Myocyte (in vitro differentiated cells): ENCODE results near the gene NPSR1. TPM values are rescaled to one million over a fixed set of nuclear protein-coding genes. Genes with fewer than 3 reads are reported as not detected.
"Not testable (repeated sequence)": the region's sequence is repeated elsewhere in the genome, so short reads cannot be mapped to it uniquely, and the experiment has no call there.

Source experiments
- DNase-seq: peaks from one replicate; pipeline ENCODE4 v3.0.0-alpha.2; 2012; ENCODE audit warnings: low read depth
- polyA plus RNA-seq: library from polyadenylated mRNA; unstranded; fragments of >200 nt; gene quantifications from one replicate; pipeline ENCODE4 v1.2.1, GENCODE V29; 2012; ENCODE audit warnings: missing spikeins
- total RNA-seq: library from RNA; depleted of rRNA; stranded (reverse); fragments of >200 nt; gene quantifications from 2 replicates; pipeline ENCODE4 v1.2.3, GENCODE V29; 2014

The NPSR1 gene, protein sequence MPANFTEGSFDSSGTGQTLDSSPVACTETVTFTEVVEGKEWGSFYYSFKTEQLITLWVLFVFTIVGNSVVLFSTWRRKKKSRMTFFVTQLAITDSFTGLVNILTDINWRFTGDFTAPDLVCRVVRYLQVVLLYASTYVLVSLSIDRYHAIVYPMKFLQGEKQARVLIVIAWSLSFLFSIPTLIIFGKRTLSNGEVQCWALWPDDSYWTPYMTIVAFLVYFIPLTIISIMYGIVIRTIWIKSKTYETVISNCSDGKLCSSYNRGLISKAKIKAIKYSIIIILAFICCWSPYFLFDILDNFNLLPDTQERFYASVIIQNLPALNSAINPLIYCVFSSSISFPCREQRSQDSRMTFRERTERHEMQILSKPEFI
- not detected in 2 replicates for total RNA-seq
- not detected for polyA plus RNA-seq

DNA sequence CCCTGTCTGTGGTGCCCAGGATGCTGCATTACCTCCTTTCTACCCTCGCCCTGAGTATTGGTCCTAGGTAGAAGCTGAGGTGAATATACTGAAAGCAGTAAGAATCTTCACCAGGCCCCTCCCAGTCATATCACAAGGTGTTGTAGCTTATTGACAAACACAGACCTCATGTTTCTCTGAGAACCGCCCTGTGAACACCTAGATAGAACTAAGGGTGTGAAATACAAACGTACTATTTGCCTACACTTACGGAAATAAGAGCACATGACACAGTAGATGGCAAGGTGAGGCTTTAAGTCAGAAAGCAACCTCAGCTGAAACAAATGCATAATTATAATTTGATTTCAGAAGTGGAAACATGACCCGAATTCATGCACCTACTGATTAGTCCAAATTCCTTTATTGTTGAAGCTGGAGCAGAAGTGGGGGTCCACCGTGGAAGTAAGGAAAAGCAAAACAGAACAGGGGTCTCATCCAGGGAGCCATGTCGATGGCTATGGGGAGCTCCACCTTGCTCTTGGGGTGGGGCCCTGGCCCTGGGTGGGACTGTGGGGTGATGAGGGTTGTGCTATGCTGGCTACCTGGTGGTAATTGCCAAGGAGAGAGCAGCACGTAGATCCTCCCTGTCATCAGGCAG, at the start of gene NPSR1:
TSS of gene NPSR1 (plus strand) at position 587 of the 637 bp plus-strand sequence. CDS start 195 bp downstream, outside the sequence.
- DNase-seq, result no peak

DNA sequence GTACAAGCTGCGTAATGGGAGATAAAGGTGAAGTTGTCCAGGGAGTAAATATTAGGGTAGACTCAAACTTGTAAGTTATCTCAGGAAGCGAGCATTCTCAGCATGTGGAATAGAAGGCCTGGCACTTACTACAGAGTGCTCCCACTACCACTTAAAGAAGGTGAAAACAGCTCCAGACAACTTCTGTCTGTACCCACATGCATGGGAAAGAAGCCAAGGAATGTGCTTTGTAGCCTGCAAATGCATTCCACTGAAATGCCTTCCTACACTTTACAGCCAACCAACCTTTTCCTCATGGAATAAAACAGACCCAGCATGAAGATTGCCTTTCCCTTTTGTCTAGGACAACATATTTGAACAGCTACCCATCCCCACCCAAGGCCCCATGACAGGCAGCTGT, 45.4 kb upstream of the NPSR1 start:
- peak; percentile 33 for DNase-seq

DNA sequence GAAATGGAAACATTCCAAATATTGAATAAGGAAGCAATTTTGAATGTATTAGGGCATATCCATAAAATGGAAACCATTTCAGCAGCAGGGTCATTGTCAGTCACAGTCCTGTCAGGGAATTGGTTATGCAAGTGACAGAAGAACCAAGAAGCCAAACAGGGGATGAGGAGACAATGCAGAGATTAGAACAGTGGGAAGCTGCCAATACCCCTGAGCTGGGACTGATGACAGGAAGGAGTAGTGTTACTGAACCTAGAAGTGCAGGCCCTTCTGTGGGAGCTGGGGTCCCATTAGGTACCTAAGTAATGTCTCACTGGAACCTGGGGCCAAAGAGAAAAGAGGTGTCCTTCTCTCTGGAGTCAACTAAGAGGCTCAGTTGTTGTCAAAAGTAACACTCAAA, 37.6 kb upstream of the NPSR1 start:
- no peak for DNase-seq

DNA sequence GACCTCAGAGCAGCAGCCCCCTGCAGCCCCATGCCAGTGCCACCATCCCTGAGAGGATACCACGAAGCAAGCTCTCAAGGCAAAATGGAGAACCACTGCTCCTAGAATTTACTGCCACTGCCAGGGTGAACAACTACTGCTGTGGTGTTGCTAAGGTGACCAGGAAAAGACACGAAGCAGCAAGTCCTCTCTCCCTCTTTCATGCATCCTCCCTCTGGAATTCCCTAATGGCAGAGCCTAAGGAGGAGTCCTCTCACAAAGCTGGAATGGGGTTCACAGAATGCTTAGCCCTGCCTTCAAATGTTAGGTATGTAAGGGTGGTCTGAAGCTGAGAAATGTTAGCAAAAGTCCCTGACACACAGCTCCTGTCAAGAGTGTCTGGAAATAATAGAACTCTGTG, 35.8 kb upstream of the NPSR1 start:
- DNase-seq, result peak; percentile 7

DNA sequence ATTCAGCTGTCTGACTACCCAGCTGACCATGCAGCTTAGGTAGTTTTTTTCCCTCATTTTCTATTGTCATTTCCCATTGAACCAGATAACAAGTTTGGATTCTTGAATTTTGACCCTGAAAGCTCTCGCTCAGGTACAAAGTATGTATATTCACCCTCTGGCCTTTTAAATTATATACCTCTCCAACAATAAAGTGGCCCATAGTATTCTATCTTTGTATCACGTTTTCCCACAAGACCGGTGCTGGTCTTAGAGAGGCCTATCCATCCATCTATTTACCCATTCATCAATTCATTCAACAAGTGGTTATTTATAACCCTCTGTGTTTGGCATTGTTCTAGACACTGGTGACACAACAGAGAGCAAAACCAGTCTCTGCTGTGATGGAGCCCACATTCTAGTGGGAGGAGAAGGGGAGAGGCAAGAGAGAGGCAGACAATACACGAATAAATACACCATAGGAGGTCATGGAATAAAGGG, 35.2 kb upstream of the NPSR1 start:
- no peak for DNase-seq

DNA sequence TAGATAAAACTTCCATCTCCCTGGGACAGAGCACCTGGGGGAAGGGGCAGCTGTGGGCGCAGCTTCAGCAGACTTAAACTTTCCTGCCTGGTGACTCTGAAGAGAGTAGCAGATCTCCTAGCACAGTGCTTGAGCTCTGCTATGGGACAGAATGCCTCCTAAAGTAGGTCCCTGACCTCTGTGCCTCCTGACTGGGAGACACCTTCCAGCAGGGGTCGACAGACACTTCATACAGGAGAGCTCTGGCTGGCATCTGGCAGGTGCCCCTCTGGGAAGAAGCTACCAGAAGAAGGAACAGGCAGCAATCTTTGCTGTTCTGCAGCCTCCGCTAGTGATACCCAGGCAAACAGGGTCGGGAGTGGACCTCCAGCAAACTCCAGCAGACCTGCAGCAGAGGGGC, 29.4 kb upstream of the NPSR1 start:
- not testable (repeated sequence) for DNase-seq

DNA sequence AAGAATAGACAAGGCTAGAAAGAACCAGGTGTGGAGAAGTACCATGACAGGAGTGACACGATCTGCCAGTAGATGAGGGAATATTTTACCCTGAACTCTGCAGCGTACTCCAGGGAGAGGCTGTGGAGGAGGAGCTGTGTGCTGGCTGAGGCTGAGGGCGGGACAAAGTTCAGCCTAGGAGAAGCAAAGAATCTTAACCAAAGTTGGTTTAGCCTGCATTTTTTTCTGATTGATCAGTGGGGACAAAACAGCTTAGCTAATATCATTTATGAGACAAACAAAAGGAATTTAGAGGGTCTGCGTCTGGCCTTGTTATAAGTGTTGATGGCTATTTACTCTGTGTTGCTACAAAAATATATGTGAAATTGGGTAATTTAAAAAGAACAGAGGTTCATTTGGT, 5.2 kb upstream of the NPSR1 start:
- peak; percentile 5 for DNase-seq

DNA sequence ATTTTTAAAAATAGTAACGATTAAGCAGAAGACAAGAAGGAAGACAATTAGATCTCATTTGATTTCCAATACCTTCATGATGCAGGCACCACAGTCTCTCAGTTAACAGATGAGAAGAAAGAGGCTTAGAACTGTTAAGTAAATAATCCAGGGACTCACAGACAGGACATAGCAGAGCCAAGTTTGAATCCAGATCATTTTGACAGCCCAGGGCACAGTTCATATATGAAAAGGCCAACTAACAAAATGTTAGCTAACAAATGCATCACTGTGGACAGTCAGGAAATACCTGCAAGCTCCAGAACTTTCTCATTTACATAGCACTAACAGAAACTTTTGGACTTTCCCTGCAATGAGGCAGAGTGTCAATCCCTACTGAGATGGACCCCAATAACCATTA, 4.2 kb upstream of the NPSR1 start:
- no peak for DNase-seq

DNA sequence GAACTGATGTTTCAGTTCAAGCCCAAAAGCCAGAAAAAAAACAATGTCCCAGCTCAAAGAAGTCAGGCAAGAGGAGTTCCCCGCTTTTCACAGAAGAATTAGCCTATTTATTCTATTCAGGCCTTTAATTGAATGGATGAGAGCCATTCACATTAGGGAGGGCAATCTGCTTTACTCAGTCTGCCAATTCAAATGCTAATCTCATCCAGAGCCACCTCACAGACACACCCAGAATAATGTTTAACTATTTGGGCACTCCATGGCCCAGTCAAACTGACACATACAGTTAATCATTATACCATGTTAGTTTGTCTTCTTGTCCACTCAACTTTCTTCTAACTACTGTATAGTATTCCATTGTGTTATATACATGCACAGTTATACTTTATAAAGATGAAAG, 2.6 kb upstream of the NPSR1 start:
- no peak for DNase-seq

DNA sequence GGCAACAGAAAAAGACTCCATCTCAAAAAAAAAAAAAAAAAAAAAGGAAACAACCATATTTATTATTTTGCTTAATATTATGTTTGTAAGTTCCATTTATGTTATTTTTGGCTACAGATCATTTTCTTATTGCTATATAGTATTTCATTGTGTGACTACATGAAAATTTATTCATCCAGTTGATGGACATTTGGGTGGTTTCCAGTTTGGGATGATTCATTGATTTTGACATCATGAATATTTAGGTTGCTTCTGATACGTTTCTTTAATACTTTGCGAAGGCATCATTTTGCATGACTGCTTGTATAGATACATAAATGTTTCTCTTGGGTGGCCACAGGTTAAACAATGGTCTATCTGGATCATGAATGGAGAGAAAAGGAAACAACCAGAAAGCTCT, 2.0 kb upstream of the NPSR1 start:
- DNase-seq, result no peak

DNA sequence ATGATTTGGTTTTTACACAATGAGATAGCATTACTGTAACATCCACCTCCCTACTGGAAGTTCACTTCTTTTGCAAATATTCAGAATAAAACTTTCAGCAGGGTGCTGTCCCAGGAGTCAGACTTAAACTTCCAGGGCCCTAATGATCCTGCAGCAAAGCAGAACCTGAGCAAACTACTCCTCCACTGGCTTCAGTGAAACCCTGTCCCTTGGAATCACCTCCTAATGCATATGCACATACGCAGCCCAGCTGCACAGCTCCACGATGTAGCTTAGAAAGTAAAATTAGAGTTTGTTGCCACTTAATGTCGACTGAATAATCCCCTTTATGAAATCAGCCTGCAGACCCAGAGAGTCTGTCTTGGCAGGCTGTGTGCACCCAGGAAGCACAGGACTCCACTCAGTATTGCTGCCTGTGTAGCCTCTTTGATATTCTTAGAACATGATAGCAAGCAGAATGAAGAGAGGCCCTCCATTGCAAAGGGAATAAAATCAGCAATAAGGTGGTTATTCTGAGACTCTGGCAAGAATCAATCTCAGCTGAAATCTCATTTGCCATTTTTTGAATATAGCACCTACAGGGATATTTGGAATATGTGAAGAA, 1.6 kb downstream of the NPSR1 start:
- DNase-seq, result no peak

DNA sequence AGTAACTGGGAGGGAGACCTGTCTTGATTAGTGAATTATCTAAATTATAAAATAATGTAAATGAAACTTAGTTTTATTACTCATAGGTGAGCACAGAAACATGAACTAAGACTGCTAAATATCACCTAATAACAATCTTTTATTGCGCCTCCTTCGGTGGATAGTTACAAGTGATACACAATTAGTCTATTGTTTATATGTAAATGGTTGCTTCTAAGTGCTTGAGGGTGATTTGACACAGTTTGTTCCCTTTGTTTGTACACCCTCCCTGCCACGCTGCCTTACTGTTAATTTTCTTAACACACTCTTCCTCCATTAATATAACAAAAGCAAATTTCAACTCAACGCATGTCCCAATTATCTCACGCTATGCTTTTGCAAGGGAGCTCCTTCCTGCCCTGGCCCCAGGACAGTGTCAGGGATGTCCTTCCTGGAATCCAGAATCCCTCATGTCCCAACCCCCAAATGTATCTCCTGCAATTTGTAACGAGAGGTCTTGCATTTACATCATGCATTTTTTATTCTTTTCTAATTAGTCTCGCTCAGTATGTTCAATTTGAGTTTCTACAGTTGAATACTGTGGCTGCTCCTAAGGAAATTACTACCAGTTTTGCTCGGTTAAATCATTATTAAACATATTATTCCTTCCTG, 4.2 kb downstream of the NPSR1 start:
- no peak for DNase-seq

DNA sequence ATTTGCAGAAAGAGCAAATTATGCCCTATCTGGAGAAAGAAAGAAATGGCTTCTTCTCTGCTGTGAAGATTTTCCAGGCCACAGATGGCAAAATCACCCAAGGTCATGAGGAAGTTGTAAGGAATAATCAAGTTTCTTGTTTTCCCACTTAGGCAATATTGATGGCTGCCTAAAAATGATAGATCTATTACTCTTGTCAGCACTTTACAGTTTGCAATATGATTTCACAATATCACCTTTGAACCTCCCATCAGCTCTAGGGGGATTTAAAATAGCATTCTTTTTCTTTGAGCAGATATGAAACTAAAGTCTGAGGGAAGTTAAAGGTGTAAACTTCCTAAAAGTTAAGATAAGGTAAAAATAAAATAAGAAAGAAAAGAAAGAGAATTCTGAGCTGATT, 6.7 kb downstream of the NPSR1 start:
- no peak for DNase-seq

DNA sequence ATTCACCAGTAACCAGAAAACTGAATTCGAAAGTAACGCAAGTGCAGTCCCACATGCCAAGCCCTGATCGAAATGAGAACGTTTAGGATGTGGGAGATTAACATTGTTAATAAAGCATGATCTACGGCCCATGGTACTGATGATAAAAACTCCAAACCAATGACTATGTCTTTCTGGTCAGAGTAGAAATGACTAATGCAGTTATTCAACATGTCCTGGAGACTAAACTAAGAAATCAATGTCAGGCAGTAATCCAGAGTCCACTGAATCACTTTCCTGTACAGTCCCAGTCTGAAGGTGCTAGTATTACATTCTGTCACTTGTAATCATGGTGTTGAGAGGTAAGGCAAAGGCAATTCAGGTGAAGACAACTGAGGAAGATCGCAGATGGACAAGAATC, 14.4 kb downstream of the NPSR1 start:
- DNase-seq, result no peak

DNA sequence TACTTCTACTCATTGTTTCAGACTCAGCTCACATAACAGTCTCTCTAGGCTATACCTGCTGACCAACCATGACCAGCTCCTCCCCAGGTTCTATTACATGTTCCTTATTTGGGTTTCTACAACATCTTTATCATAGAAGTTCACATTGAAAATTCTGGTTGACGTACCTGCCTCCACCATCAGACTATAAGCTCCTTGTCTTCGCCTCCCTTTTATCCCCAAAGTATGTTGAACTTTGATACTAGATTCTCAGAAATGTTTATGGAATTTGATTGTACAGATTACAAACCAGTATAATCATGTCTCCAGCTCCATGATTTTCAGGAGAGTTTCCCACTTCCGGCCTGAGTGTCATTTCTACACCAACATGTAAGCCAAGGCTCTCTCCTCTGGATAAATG, 15.0 kb downstream of the NPSR1 start:
- no peak for DNase-seq

DNA sequence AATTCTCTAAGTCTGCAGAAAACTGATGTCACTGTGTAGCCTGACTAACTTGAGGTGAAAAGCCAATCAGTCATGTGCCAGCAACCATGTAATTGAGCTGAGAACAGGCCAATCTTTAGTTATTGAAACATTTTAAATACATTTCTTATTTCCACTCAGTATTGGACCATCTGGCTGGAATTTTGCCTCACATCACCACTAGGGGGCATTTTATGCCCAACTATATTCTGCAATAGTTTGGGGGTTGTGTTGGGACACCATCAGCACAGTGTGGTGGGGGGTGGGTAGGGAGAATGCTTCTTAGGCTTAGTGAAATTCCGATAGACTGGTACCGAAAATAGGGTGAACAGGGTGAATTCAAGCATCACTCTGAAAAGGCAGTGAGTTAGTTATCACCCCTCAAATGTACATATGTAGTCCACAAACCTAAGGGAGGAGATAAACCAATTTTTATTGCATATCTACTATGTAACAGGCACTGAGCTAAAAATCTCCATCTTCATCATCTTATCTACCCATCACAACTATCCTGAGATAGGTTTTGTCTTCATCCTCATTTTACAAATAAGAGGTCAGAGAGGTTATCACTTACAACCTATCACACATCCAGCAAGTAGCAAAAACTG, 17.8 kb downstream of the NPSR1 start:
- peak; percentile 37 for DNase-seq

DNA sequence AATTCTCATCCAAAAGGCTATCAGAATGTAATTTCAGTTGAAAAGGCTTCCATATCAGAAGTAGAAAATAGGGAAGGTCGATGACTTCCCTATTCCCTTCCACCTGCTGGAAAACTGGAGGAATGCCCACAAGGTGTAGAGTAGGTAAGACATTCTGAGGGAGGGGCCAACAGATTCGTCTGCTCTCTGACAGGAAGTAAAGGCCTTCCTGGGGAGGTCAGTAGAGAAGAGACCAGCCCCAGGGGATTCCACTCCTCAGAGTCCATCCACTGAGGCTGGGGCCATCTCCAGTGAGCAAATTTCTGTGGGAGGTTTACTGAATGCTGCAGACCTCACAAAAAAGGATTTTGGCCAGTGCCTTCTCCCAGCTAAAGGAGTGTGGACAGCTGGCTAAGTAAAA, 19.5 kb downstream of the NPSR1 start:
- DNase-seq, result no peak

DNA sequence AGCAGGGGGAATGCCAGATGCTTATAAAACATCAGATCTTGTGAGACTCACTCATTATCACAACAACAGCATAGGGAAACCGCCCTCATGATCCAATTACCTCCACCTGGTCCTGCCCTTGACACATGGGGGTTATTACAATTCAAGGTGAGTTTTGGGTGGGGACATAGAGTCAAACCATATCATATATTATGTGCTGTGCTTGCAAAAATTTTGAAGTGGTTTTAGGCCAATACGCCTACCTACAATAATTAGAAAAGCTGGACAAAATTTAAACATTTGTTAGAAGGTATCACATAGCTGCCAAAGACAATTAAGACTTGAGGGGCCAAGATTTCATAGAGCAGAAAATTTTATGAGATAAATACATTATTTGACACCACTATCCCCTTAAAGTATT, 29.5 kb downstream of the NPSR1 start:
- no peak for DNase-seq

DNA sequence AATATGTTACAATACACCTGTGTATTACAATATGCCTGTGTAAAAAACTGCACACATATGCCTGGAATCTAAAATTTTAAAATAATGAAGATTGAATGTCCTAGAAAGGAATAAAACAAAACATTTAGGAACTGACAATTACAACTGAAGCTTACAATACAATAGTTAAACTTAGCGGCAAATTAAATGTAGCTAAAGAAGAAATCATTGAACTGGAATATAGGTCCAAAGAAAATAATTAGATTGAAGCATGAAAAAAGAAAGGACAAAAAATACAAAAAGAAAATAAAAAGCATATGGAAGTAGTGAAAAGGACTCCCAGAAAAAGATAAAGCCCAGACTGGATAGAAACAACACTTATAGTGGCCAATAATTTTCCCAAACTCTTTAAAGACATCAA, 38.4 kb downstream of the NPSR1 start:
- no peak for DNase-seq

DNA sequence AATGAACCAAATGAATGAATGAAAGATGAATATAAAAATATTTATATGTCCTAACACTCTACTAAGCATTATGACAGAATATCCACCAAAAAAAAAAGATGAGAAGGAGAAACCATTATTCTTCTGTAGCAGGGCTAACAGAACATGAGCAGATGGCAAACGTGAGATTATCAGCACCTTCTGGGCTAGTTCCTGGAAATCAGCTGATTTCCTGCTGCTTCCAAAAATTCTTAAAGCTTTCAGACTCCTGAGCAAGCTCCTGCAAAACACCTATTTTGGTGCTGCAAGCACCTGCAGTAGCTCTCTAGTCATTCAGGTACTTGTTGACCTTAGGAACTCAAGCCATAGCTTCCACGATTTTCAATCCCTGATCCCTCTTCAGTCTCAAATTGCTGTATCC, 51.8 kb downstream of the NPSR1 start:
- DNase-seq, result no peak

DNA sequence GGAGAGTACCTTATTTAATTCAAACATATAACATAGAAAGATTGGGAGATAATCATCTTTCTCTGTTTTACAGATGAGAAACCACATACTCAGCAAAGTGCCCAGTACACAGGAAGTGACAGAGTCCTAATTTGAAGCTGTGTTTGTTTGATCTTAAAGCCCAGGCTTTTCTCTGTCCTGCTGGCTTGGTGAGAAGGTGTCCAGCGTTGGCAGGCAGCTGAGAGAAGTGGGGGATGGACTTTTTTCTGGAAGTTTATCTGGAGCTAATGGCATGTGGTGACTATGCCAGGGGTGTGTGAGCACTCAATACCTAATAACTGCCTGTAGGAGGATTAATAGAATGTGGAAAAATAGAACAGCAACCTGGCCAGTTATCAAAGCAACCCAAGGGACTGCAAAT, 60.8 kb downstream of the NPSR1 start:
- DNase-seq, result no peak

DNA sequence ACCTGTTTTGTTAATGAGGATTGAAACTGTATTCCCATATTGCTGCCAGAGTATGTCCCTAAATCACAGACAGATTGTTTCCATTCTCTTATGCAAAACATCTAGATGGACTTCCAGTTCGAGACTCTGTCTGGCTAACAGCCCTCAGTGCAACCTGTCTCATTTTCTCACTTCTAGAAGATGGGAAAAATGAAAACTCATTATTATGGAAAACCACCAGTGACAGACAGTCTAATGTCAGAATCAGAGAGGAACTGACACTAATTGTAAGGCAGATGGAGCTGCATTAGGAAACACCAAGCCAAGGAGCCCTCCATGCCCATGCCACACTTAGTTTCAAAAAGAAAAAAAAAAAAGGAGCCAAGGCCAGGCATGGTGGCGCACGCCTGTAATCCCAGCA, 61.6 kb downstream of the NPSR1 start:
- DNase-seq, result no peak
